WERI-Rb-1 (cell line): ENCODE measurements around the gene SLC16A4.

Experiments used
- DNase-seq: peaks from one replicate; pipeline ENCODE4 v3.0.0-alpha.2; 2020
- H3K27ac ChIP-seq: fragments of 250-450 bp; sonication (Bioruptor Pico); 2 replicates; pipeline ENCODE4 v1.5.1; 2020; ENCODE audit warnings: mild to moderate bottlenecking, moderate library complexity
- H3K27me3 ChIP-seq: fragments of 250-450 bp; sonication (Bioruptor Pico); 2 replicates; pipeline ENCODE4 v1.5.1; 2021; ENCODE audit warnings: mild to moderate bottlenecking, low read depth, moderate library complexity; ENCODE audit not compliant: insufficient read depth, severe bottlenecking
- H3K36me3 ChIP-seq: fragments of 250-450 bp; sonication (Bioruptor Pico); 2 replicates; pipeline ENCODE4 v1.5.1; 2020; ENCODE audit warnings: mild to moderate bottlenecking, moderate library complexity
- H3K4me3 ChIP-seq: 2 replicates; pipeline ENCODE4 v1.5.1; 2011; ENCODE audit warnings: low read depth, mild to moderate bottlenecking, control low read depth, low read length
- H3K9me3 ChIP-seq: fragments of 250-450 bp; sonication (Bioruptor Pico); 2 replicates; pipeline ENCODE4 v1.5.1; 2021; ENCODE audit warnings: mild to moderate bottlenecking, moderate library complexity; ENCODE audit not compliant: severe bottlenecking
- TF ChIP-seq, protein P1 (sequence below): IDR thresholded peaks from 2 replicates; pipeline ENCODE4 v1.5.1; 2011; ENCODE audit warnings: low read depth, mild to moderate bottlenecking, control low read depth, inconsistent platforms, low read length

The SLC16A4 gene

DNA sequence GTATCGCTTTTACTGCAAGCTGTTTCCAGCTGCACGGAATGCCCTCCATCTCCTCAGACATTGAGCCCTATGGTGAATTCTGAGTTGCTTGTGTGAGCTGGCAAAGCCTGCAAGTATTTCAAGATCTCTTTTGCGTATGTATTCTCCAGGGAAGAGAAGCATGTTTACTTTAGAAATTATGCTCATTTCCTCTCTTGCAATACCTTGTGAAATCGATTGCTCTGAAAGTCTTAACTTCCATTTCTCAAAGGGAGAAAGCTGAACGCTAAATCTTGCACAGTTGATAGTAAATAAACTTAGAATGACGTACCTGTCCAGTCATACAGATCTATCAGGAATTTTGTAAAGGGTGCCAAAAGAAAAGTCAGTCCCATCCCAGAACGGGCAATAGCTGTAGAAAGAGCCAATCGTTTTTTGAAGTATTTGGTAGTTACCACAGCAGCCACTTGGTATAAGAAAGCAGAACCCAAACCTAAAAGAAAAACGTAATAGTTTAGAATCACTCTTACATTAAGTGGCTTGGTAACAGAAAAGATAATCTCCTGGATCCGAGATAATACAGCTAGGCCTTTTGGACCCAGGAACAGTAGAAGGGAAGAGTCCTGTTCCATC lies 10.0 kb downstream of the SLC16A4 start:
- TF ChIP-seq, protein P1, sequence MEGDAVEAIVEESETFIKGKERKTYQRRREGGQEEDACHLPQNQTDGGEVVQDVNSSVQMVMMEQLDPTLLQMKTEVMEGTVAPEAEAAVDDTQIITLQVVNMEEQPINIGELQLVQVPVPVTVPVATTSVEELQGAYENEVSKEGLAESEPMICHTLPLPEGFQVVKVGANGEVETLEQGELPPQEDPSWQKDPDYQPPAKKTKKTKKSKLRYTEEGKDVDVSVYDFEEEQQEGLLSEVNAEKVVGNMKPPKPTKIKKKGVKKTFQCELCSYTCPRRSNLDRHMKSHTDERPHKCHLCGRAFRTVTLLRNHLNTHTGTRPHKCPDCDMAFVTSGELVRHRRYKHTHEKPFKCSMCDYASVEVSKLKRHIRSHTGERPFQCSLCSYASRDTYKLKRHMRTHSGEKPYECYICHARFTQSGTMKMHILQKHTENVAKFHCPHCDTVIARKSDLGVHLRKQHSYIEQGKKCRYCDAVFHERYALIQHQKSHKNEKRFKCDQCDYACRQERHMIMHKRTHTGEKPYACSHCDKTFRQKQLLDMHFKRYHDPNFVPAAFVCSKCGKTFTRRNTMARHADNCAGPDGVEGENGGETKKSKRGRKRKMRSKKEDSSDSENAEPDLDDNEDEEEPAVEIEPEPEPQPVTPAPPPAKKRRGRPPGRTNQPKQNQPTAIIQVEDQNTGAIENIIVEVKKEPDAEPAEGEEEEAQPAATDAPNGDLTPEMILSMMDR, result no peak
- no peak for DNase-seq
- peaks cover 33% of the 10 kb centered on the region for H3K36me3 ChIP-seq

DNA sequence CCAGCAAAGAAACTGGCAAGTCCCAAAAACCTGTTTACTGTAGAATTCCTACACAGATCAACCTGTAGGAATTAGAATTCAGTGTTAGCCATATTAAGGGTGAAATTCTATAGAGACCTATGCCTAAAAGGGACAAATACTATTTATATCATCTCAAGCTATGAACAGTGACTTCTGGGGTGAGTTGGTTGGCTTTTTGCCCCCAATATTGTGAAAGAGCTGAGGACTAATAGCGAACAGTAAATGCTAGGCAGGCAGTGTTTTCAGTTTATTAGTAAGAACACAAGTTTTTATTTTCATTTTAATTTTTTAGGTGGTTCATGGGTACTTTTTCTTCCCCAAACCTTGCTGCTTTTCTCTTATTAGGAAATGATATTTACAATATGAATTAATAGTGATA lies 15.3 kb downstream of the SLC16A4 start:
- Histone ChIP-seq H3K9me3 (no peaks in the 10 kb centered on the region), H3K36me3 (peaks cover 53% of the 10 kb centered on the region), H3K4me3 (no peak overlapping the region), H3K27me3 (no peaks in the 10 kb centered on the region), H3K27ac (no peak overlapping the region)
- TF ChIP-seq, protein P1, result no peak
- DNase-seq, result no peak

More for the DNA sequence above, 10.0 kb downstream of the SLC16A4 start:
- H3K27ac ChIP-seq, result no peak overlapping the region
- H3K9me3 ChIP-seq, result no peaks in the 10 kb centered on the region
- H3K27me3 ChIP-seq, result no peaks in the 10 kb centered on the region
- no peak overlapping the region for H3K4me3 ChIP-seq

DNA sequence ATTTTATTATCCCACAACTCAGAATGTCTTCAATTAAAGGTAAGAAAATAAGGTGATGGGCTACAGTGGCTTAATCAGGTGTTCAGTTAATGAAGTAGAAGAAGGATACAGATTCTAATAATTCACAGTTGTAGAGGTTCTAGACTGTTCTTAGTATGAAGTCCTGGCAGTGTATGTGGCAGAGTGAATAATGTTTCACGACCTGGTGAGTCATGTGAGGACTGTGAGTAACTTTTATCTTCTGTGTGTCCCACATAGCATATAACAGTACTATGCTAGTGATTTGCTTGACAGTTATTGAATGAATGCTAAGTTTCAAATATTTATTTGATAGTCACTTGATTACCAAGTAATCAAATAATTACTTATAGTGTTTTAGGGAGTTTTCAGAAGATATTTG lies 20.0 kb downstream of the SLC16A4 start:
- Histone ChIP-seq H3K4me3 (no peak overlapping the region), H3K9me3 (no peaks in the 10 kb centered on the region), H3K36me3 (peaks cover 58% of the 10 kb centered on the region), H3K27ac (no peak overlapping the region), H3K27me3 (no peaks in the 10 kb centered on the region)
- DNase-seq, result no peak
- TF ChIP-seq, protein P1, result no peak

DNA sequence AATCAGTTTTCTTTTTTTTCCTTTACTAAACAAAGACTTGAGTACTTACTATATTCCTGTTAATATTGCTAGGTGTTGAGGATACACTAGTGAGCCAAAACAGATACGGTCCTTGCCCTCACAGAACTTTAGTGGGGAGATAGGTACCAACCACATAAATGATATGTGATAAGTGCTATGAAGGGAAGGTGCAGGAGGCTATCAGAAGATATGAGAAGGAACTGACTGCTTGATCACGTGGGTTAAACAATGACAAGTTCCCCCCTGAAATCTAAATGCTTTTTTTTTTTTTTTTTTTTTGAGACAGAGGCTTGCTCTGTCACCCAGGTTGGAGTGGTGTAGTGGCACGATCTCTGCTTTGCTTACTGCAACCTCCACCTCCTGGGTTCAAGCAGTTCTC lies 26.6 kb downstream of the SLC16A4 start:
- Histone ChIP-seq H3K4me3 (no peak overlapping the region), H3K27me3 (no peaks in the 10 kb centered on the region), H3K36me3 (peaks cover 75% of the 10 kb centered on the region), H3K27ac (no peak overlapping the region), H3K9me3 (no peaks in the 10 kb centered on the region)
- DNase-seq, result no peak
- TF ChIP-seq, protein P1, result no peak

DNA sequence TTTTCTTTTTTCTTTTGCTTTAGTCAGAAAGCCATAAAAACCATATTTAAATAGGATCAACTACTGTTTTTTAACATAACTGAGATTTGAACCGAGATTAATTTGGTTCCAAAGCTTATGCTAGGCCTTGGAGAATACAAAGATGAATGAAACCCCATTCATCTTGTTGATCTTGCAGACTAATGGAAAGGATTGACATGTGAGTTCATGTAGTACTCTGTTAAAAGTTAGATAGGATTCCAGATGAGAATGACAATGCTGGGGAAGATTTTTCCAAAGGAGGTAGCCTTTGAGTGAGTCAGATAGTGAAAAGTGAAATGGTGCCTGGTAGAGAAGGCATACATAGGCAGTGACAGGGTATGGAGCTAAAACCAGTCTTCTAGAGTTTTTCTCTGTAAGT lies 29.0 kb downstream of the SLC16A4 start:
- no peak overlapping the region for H3K27ac ChIP-seq
- H3K27me3 ChIP-seq, result no peaks in the 10 kb centered on the region
- no peaks in the 10 kb centered on the region for H3K9me3 ChIP-seq
- peaks cover 78% of the 10 kb centered on the region for H3K36me3 ChIP-seq
- TF ChIP-seq, protein P1, result no peak
- no peak overlapping the region for H3K4me3 ChIP-seq
- no peak for DNase-seq

DNA sequence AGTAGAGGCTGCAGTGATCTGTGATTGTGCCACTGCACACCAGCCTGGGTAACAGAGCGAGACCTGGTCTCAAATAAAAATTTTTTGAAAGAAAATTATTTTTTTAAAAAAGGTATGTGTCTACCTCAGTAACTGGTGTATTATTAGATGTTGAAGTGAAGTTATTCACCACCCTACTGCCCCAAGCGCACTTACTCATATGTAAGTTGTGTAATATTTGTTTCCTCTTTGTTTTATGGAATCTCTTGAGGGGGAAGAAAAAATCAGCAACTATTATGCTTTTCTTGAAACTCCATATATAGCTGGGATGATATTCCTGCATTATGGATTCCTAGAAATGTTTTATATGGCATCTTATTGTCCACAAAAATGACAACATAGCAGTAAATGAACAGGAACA lies 30.4 kb downstream of the SLC16A4 start:
- TF ChIP-seq, protein P1, result no peak
- Histone ChIP-seq H3K4me3 (no peak overlapping the region), H3K27ac (no peak overlapping the region), H3K36me3 (peaks cover 78% of the 10 kb centered on the region), H3K9me3 (no peaks in the 10 kb centered on the region), H3K27me3 (no peaks in the 10 kb centered on the region)
- no peak for DNase-seq
